Activated CD8-positive, alpha-beta memory T cell treated with anti-CD3 and anti-CD28 coated beads, Interleukin-2, amount 10 ng/mL, durations not matched to agents 7 days and 5 days (primary cell): ENCODE measurements around the gene NANOS2. TPM values are rescaled to one million over a fixed set of nuclear protein-coding genes. Genes with fewer than 3 reads are reported as not detected.
"Not testable (repeated sequence)": the region's sequence is repeated elsewhere in the genome, so short reads cannot be mapped to it uniquely, and the experiment has no call there.

ENCODE experiments used
- ATAC-seq: fragments of 150-1000 bp; cut with Tn5 transposase; one replicate; pipeline ENCODE4 v1.10.0; 2021; ENCODE audit warnings: moderate library complexity
- CTCF ChIA-PET: fragments of 350-600 bp; sonication (Branson Sonifier 250); formaldehyde crosslinking; loops from one replicate; lab custom pipeline; 2021; ENCODE audit warnings: antibody characterized with exemption; lab: Charles Lee
- DNase-seq: peaks from one replicate; pipeline ENCODE4 v3.0.0-alpha.2; 2020
- H3K27ac Mint-ChIP-seq: one replicate; pipeline ENCODE4 v1.8.0; 2021; ENCODE audit warnings: mild to moderate bottlenecking, mixed read lengths
- H3K27me3 Mint-ChIP-seq: one replicate; pipeline ENCODE4 v1.8.0; 2021; ENCODE audit warnings: mixed read lengths
- H3K36me3 Mint-ChIP-seq: one replicate; pipeline ENCODE4 v1.8.0; 2021; ENCODE audit warnings: mild to moderate bottlenecking, mixed read lengths
- H3K4me1 Mint-ChIP-seq: one replicate; pipeline ENCODE4 v1.8.0; 2021; ENCODE audit warnings: mixed read lengths
- H3K4me3 Mint-ChIP-seq: one replicate; pipeline ENCODE4 v1.8.0; 2021; ENCODE audit warnings: mild to moderate bottlenecking, moderate library complexity, mixed read lengths
- H3K9me3 Mint-ChIP-seq: one replicate; pipeline ENCODE4 v1.8.0; 2022; ENCODE audit warnings: low read depth, mixed read lengths
- total RNA-seq, 2 experiments: library from RNA; stranded (reverse); gene quantifications; one replicate each; pipeline ENCODE4 v1.2.3, GENCODE V29; 2021

The NANOS2 gene
- total RNA-seq, 2 experiments from 2014 or later: 0.18 TPM; not detected in 1

DNA sequence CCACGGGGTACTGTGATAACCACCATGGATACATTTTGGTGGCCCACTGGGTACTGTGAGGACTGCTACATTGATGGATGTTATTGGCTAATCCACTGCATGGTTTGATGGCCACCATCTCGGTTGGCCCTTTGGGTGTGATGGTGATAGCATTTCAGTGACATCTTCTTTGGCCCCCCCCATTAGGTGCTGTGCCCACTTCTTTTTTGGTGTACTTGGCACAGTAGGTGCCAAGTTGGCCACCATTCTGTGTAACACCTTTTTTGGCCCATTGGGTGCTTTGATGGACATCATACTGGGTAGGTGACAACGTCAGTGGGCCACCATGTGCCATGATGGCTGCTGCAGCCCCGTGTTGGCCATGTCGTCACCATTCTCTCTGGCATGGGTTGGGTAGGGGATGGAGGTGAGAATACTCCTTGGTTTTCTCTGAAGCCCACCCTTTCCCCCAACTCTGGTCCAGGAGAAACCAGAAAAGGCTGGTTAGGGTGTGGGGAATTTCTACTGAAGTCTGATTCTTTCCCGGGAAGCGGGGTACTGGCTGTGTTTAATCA is 41.3 kb downstream of the NANOS2 start:
- CTCF ChIA-PET: no interaction called here
- no peaks in the 10 kb centered on the region for H3K36me3 Mint-ChIP-seq

DNA sequence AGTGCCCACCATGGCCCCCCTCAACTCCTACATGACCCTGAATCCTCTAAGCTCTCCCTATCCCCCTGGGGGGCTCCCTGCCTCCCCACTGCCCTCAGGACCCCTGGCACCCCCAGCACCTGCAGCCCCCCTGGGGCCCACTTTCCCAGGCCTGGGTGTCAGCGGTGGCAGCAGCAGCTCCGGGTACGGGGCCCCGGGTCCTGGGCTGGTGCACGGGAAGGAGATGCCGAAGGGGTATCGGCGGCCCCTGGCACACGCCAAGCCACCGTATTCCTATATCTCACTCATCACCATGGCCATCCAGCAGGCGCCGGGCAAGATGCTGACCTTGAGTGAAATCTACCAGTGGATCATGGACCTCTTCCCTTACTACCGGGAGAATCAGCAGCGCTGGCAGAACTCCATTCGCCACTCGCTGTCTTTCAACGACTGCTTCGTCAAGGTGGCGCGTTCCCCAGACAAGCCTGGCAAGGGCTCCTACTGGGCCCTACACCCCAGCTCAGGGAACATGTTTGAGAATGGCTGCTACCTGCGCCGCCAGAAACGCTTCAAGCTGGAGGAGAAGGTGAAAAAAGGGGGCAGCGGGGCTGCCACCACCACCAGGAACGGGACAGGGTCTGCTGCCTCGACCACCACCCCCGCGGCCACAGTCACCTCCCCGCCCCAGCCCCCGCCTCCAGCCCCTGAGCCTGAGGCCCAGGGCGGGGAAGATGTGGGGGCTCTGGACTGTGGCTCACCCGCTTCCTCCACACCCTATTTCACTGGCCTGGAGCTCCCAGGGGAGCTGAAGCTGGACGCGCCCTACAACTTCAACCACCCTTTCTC is 42.3 kb downstream of the NANOS2 start:
- H3K27ac Mint-ChIP-seq: no peak overlapping the region
- ATAC-seq (no peak), DNase-seq (no peak)
- no peaks in the 10 kb centered on the region for H3K9me3 Mint-ChIP-seq
- H3K4me1 Mint-ChIP-seq: peaks cover 9% of the 10 kb centered on the region
- CTCF ChIA-PET: no interaction called here
- no peak overlapping the region for H3K4me3 Mint-ChIP-seq
- no peaks in the 10 kb centered on the region for H3K36me3 Mint-ChIP-seq
- H3K27me3 Mint-ChIP-seq: peaks cover 13% of the 10 kb centered on the region

More for the DNA sequence above, 41.3 kb downstream of the NANOS2 start:
- DNase-seq (no peak), ATAC-seq (no peak)
- no peaks in the 10 kb centered on the region for H3K9me3 Mint-ChIP-seq
- peaks cover 14% of the 10 kb centered on the region for H3K4me1 Mint-ChIP-seq
- peaks cover 12% of the 10 kb centered on the region for H3K27me3 Mint-ChIP-seq
- no peak overlapping the region for H3K4me3 Mint-ChIP-seq
- no peak overlapping the region for H3K27ac Mint-ChIP-seq

DNA sequence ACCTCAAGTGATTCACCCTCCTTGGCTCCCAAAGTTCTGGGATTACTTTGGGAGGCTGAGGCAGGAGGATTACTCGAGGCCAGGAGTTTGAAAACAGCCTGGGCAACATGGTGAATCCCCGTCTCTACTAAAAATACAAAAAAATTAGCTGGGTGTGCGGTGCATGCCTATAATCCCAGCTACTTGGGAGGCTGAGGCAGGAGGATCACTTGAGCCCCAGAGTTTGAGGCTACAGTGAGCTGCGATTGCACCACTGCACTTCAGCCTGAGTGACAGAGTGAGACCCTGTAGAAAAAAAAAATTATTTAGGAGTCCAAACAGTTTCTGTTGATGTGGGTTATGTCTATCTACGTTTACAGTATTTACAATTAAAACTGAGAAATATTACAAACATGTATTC is 43.8 kb downstream of the NANOS2 start:
- no peak for ATAC-seq

DNA sequence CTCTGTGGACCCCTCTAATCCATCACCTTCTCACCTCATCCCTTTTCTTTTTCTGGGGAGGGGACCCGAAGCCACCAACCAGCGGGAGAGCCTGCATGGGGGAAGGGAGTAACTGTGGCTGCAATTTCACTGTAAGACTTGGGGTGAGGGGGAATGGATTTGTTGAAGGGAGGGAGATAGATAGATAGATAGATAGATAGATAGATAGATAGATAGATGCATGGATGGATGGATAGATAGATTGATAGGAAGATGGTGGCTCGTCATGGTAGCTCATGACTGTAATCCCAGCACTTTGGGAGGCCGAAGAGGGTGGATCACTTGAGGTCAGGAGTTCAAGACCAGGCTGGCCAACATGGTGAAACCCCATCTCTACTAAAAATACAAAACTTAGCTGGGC is 47.3 kb downstream of the NANOS2 start:
- Mint-ChIP-seq H3K27me3 (peaks cover 34% of the 10 kb centered on the region), H3K4me1 (peaks cover 17% of the 10 kb centered on the region)
- CTCF ChIA-PET: interaction anchor here (2.2 to 8.2 kb wide), 2 partner anchors 17 to 97 kb away, joined by 6 to 117 read pairs; partner anchors contain the start of gene IRF2BP1
- H3K27ac Mint-ChIP-seq, H3K36me3 Mint-ChIP-seq, H3K4me3 Mint-ChIP-seq, H3K9me3 Mint-ChIP-seq, DNase-seq, ATAC-seq: not testable (repeated sequence)

More for the DNA sequence above, 43.8 kb downstream of the NANOS2 start:
- H3K27ac Mint-ChIP-seq: no peak overlapping the region
- H3K36me3 Mint-ChIP-seq: no peaks in the 10 kb centered on the region
- H3K27me3 Mint-ChIP-seq: peaks cover 12% of the 10 kb centered on the region
- CTCF ChIA-PET: interaction anchor here (1.3 kb wide), 1 partner anchor 102 kb away, joined by 4 read pairs; the partner anchor contains the start of gene SIX5
- no peaks in the 10 kb centered on the region for H3K9me3 Mint-ChIP-seq
- no peak for DNase-seq
- H3K4me1 Mint-ChIP-seq: no peaks in the 10 kb centered on the region
- no peak overlapping the region for H3K4me3 Mint-ChIP-seq

DNA sequence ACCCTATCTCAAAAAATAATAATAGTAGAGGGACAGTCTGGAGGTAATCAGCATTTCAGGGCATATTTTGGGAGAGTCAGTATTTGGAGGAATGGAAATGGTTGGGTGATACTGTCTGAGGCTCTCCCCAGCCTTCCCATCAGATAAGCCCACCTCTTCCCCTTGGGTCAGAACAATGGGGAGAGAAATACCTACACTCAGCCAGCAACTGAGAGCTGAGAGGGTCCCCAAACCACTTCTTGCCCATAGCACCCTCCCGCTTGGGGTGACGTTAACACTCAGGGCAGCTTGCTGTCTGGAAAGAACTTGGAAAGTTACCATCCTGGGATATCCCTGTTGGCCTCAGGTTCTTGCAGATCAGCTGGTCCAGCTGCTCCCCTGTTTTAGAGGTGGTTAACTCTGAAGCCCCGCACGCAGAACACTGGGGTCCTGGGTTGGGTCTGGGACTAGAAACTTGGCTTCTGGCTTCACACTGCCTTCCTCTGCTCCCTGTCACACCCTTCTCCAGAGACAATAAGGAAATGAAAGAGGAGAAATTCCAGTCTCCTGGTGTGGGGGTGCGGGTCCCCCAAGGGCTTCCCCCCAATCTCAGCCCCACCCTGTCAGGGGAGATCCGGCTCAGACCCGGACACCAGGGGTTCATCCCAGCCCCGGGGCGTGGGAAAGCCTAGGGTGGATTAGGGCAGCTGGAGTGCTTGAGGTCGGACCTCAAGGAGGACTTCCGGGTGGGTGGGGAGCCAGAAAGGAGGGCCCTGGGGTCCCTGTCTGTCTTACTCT is 48.0 kb downstream of the NANOS2 start:
- DNase-seq (no peak), ATAC-seq (no peak)
- no peaks in the 10 kb centered on the region for H3K9me3 Mint-ChIP-seq
- H3K4me3 Mint-ChIP-seq: no peak overlapping the region
- no peak overlapping the region for H3K27ac Mint-ChIP-seq
- peaks cover 34% of the 10 kb centered on the region for H3K27me3 Mint-ChIP-seq
- CTCF ChIA-PET: interaction anchor here (2.2 to 8.2 kb wide), 2 partner anchors 17 to 97 kb away, joined by 6 to 117 read pairs; partner anchors contain the start of gene IRF2BP1
- peaks cover 23% of the 10 kb centered on the region for H3K4me1 Mint-ChIP-seq
- H3K36me3 Mint-ChIP-seq: peaks cover 6% of the 10 kb centered on the region

- no peak for ATAC-seq
- DNase-seq: no peak
- no peak overlapping the region for H3K4me3 Mint-ChIP-seq
Observed at GRCh38 chr19:45865269-45865948, 49.2 kb downstream of the NANOS2 start.

DNA sequence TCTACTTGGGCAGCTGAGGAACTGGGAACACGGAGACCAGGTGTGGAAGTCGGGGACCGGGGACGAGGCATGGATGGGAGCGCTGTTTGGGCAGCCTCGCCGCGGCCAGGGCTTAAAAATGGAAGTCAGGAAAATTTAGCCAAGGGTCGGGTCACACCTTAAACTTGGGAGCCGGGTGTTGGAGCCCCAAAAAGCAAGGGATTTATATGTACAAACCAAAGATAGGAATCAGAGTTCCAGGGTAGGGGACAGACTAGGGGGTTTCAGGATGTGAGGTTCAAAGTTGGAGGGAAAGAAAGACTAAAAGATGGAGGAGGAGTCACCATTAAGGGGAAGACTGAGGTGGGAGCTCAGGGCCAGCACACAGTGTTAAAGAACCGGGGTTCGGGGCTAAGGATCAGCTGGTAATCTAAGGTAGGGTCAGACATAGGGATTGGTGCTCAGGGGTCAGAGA is 49.9 kb downstream of the NANOS2 start:
- peak overlapping the region; percentile 42 for H3K4me3 Mint-ChIP-seq
- H3K27ac Mint-ChIP-seq: no peak overlapping the region
- peaks cover 8% of the 10 kb centered on the region for H3K36me3 Mint-ChIP-seq
- H3K27me3 Mint-ChIP-seq: peaks cover 34% of the 10 kb centered on the region
- H3K9me3 Mint-ChIP-seq: no peaks in the 10 kb centered on the region
- DNase-seq (no peak), ATAC-seq (no peak)
- H3K4me1 Mint-ChIP-seq: peaks cover 32% of the 10 kb centered on the region
- CTCF ChIA-PET: interaction anchor here (1.0 to 8.2 kb wide), 9 partner anchors 11 to 152 kb away, joined by 3 to 117 read pairs (median 4); partner anchors contain the start of genes IRF2BP1, MYPOP and SIX5

More at GRCh38 chr19:45865269-45865948, 49.2 kb downstream of the NANOS2 start:
- CTCF ChIA-PET: interaction anchor here (1.0 to 8.2 kb wide), 5 partner anchors 19 to 129 kb away, joined by 3 to 117 read pairs (median 6); partner anchors contain the start of genes IRF2BP1 and MYPOP
- Mint-ChIP-seq H3K27ac (no peak overlapping the region), H3K27me3 (peaks cover 34% of the 10 kb centered on the region), H3K4me1 (peaks cover 29% of the 10 kb centered on the region), H3K36me3 (peaks cover 8% of the 10 kb centered on the region), H3K9me3 (no peaks in the 10 kb centered on the region)

DNA sequence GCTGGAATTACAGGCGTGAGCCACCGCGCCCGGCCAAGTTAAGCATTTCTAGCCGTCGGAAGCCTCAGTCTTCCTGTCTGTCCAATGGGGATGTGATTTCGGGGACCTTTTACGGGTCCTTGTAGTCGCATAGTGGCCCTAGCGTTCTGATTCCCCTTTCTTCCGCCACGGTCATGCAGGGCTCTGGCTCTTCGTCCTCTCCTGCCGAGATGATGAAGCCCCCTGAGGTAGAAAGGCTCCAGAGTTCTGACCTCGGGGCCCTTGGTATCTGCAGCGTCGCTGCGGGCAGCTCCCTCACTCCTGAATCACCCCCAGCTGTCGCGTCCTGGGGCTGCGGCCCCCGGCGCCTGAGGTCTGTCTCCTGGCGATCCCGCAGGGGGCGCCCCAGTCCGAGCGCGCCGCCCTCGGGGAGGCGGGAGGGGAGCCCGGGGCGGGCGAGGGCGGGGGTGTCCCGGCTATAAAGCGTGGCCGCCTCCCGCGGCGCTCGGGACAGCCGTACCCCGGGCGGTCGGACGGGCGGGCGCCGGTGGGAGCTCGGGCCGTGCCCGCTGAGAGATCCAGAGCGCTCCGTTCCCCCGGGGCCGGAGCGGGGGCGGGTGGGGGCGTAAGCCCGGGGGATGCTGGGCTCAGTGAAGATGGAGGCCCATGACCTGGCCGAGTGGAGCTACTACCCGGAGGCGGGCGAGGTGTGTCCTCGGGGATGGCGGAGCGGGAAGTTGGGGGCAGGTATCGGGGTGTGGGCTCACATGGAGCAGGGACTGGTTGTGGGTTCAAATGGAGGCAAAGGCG is 50.5 kb downstream of the NANOS2 start, which contains the start of gene FOXA3:
Gene FOXA3 (plus strand): TSS at position 487 of the 789 bp plus-strand sequence. CDS start 131 bp downstream, at position 618.
- no peaks in the 10 kb centered on the region for H3K9me3 Mint-ChIP-seq
- H3K36me3 Mint-ChIP-seq: peaks cover 12% of the 10 kb centered on the region
- H3K27ac Mint-ChIP-seq: peak within 1 kb of the TSS; percentile 99
- H3K27me3 Mint-ChIP-seq: peaks cover 34% of the 10 kb centered on the region
- CTCF ChIA-PET: interaction anchor here (0.5 to 8.2 kb wide), 25 partner anchors 11 to 487 kb away, joined by 3 to 117 read pairs (median 4); partner anchors contain the start of genes FBXO46, IRF2BP1, MYPOP and SIX5
- H3K4me3 Mint-ChIP-seq: peak within 1 kb of the TSS; percentile 98
- ATAC-seq (peak; percentile 27), DNase-seq (peak; percentile 70)
- peaks cover 32% of the 10 kb centered on the region for H3K4me1 Mint-ChIP-seq

GRCh38 chr19:45863335-45863839 is 51.2 kb downstream of the NANOS2 start:
- CTCF ChIA-PET: interaction anchor here (0.7 to 8.2 kb wide), 24 partner anchors 10 to 487 kb away, joined by 3 to 117 read pairs (median 4); partner anchors contain the start of genes FBXO46, IRF2BP1, MYPOP and SIX5
- H3K9me3 Mint-ChIP-seq: no peaks in the 10 kb centered on the region
- H3K27ac Mint-ChIP-seq: peak overlapping the region; percentile 99
- peak overlapping the region; percentile 98 for H3K4me3 Mint-ChIP-seq
- peaks cover 34% of the 10 kb centered on the region for H3K27me3 Mint-ChIP-seq
- ATAC-seq: no peak
- H3K36me3 Mint-ChIP-seq: peaks cover 17% of the 10 kb centered on the region
- no peak for DNase-seq
- peaks cover 32% of the 10 kb centered on the region for H3K4me1 Mint-ChIP-seq
